ENCODE measurements around the gene PHGDH. TPM values are rescaled to one million over a fixed set of nuclear protein-coding genes. Genes with fewer than 3 reads are reported as not detected.

The PHGDH gene
- total RNA-seq, 1 donor from 2014 or later: 99.7 TPM

DNA sequence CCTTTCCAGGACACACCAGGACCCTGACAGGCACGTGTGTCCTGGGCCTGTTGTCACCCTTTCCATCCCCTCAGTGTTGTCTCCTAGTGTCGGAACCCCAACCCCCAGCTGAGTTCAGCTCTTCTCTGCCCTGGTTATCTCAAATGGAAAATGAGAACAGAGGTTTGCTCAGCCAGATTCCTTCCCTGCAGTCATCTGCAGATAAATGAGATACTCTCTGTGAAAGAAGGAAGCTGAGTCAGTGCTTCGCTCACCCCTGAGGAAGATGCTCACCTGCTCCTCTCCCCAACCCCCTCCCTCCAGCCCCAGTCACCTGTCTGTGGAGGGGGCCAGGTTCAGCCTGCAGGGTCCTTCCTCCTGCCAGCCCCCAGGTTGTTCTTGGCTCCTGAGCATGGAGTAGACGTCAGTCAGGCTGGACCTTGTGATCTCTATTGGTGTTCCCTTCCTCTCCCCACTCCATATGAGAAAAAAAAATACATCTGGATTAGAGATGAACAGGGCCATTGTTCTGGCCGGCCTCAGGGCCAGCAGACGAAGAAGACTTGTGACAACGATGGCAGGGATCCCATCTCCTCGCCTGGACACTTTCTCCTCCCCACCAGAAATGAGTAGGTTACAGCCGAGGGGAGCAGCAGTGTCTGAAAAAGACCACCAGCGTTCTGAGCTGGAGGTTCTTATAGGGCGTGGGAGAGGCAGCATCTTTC, 20.9 kb downstream of the PHGDH start:
- DNase-seq: no peak

DNA sequence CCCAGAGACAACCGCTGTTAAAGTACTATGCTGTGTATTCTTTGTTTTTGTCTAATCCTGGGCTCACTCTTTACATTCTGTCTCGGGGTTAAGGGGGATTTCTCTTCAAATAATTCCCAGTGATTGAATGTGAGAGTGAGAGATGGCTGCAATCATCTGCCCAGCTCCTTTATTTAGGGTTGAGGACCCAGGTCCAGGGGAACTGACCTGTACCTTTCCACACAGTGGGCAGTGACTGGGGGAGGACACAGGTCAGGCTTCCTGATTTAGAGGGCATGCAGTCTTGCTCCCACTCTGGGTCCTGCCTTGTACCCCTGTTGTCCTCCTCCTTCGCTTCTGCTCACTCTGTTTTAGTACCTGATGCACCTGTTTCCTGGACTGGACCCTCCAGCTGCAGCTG, 22.0 kb downstream of the PHGDH start:
- no peak for DNase-seq

DNA sequence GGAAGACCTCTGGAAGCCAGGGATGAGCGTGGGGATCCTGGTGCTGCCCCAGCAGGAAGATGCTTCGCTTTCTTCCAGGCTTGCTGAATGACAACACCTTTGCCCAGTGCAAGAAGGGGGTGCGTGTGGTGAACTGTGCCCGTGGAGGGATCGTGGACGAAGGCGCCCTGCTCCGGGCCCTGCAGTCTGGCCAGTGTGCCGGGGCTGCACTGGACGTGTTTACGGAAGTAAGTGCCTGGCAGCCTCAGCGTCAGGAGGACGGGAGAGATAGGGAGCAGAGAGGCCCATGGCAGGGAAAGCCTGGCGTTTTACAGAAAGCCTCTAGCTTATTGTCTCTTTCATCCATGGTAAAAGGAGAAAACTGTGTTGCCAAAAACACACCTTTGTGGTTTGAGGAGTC, 23.5 kb downstream of the PHGDH start:
- no peak for DNase-seq

DNA sequence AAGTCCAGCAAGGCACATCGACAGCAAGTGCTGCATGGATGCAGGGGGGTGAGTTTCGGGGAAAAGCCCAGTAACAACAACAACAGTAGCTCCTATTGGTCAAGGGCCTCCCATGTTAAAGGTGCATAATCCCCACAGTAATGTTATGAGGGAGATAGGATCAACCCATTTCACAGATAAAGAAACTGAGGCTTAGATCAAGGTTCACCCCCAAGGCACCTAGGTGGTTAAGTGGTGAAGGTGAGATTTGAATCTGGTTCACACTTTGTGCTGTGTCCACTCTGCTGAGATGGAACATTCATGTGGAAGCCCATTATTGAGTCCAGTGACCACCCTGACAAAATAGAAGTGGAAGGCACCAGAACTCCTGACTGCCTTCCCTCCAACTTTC, 24.9 kb downstream of the PHGDH start:
- no peak for DNase-seq

DNA sequence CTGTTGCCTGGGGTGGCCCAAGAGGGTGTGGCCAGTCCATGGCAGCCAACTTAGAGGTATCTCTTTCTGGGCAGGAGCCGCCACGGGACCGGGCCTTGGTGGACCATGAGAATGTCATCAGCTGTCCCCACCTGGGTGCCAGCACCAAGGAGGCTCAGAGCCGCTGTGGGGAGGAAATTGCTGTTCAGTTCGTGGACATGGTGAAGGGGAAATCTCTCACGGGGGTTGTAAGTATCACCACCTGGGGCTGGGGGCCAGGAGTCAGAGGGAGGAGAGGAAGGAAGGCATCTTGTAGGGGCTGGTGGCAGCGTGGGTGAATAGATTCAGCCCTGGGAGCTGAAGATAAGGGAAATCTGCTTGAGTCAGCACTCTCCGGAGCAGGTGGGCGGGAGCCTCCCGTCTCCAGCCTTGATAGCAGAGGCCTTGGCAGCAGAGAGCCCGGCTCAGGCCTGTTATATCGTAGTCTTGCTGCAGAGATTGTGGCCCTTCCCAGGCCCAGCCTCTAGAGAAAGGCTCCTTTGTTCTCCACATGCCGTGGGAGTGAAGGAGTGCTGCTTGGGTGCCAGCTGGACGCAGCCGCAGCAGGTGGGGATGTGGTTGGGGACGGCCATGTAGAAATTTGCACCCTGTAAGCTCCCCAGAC, 25.4 kb downstream of the PHGDH start:
- no peak for DNase-seq

DNA sequence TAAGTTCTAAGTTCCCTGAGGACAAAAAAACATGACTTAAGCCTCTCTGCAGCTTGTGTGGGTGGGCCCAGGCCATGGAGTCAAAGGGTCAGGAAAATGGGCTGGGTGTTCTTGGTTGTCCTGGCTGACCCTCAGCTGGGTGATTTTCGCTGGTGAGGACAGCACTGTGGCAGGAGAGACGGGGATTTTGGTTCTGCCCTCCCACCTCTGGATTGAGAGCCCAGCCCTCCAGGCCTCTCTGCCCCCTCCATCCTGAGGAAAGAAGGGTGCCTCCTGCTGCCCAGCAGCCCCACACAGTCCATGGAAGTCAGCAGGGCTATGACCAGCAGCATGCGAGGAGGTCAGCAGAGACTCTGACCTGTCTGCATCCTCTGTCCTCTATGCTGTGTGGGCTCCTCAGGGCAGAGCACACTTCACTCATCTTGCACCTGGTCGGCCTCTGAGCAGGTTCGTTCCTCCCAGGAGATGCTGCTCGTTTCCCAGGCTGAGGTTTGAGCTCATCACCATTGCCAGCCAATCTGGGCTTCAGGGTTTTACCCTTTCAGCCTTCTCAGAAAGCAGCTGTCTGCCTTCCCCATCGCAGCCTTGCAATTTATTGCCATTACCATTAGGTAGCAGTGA, 26.5 kb downstream of the PHGDH start:
- DNase-seq: no peak

DNA sequence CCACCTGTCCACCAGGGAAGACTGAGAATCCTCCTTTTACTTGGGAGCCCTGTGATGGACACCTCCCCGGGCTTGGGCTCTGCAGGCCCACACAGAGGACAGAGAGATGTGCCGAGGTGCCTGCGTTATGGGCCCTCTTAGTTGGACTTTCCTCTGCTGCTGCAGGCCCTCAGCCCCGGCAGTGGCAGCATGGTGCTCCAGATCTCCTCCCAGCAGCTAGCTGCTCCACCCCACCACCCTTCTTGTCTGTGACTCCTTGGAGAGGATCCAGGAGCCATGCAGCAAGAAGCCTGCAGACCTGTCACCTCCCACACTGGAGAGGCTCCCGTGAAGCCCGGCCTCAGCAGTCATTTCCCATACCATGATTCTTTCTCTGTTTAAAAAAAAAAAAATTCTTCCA, 27.4 kb downstream of the PHGDH start:
- DNase-seq: no peak

DNA sequence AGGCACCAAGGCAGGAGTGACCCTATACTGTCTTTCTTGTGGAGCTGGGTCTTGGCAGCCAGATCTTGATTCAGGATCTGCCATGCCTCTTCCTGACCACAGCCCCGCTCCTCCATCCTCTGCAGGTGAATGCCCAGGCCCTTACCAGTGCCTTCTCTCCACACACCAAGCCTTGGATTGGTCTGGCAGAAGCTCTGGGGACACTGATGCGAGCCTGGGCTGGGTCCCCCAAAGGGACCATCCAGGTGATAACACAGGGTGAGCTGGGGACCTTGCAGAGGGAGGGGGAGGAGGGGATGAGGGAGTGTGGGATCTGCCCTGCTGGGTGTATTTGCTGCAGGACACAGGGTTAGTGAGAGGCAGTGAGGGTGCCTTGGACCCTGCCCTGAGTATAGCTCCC, 28.5 kb downstream of the PHGDH start:
- DNase-seq: no peak

DNA sequence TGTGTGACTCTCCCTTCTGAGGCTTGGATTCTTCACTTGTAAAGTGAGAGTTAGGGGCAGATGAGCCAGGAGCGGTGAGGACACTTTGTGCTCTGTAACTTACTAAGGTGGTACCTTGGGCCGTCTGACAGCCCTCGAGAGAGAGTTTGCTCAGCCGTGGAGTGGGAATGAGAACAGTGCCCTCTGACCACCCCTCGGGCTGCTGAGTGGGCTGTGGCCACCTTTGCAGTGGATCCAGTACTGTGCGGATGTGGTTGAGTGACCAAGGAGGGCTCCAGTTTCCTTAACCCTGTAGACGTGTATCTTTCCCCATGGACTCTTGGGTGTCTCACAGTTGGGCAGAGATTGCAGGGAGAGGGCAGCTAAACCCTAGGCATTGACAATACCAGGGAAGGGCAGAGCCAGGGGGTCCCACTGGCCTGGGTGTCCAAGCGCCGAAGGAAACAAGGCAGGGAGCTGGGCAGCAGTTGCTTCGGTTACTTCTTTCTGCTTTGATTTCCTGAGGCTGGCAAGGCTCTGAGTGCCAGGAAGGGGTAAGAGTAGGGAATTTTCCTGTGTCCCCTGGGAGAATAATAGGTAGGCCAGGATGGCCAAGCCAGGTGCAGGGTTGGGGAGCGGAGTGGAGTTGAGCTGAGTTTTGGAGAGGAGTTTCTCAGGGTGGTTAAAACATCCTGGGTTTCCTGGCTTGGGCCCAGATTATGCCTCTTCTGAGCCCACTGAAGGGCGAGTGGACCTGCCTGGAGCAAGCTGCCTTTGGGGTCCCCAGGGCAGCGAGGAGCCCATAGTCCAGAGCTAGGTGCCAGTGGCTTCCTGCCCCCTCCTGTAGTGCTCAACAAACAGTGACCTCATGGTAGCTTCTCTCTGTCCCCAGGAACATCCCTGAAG, 29.4 kb downstream of the PHGDH start:
- no peak for DNase-seq

DNA sequence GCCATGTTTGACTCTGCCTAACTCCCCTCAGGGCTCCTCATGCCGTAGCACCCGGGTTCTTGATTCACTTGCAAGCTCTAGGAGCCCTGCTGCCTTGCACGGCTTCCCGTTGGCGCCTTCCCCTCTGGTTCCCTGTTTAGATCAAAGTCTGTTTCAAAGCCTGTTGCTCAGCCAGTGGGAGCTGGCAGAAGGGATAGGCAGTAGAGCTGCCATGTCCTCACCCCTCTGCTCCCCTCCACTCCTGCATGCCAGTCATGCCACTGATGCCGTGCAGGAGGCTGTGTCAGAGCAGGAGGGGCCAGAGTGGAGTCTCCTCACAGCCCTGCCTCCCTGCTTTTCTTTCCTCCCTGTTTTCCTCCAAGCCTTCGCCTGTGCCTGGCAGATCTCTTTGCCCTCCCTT, 30.5 kb downstream of the PHGDH start:
- DNase-seq: no peak

DNA sequence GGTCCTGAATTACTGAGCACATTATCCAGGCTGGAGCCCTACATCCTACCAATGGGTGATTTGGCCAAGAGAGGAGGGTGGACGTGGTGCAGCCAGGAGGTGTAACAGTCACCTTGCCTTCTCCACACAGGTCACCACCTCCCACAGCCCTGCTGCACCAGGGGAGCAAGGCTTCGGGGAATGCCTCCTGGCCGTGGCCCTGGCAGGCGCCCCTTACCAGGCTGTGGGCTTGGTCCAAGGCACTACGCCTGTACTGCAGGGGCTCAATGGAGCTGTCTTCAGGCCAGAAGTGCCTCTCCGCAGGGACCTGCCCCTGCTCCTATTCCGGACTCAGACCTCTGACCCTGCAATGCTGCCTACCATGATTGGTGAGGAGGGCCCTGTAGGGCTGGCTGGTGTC, 30.9 kb downstream of the PHGDH start:
- no peak for DNase-seq

DNA sequence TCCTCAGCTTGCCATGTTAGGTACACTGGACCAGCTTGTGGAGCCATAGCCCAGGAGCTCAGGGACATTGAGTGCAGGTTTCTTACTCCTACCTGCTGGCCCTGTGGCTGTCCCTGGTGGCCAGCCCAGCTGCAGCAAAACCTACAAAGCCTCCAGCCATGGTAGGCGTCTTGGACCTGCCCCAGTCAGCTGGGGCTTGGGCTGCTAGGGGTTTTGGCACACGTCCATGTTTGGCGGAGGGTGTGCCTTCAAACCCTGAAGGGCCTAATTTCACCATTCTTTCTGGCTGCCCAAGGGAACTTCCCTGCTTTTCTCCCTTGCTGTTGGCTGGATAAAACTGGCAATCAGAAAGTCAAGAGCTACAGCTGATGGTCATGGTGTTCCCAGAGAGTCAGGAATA, 31.6 kb downstream of the PHGDH start:
- no peak for DNase-seq

DNA sequence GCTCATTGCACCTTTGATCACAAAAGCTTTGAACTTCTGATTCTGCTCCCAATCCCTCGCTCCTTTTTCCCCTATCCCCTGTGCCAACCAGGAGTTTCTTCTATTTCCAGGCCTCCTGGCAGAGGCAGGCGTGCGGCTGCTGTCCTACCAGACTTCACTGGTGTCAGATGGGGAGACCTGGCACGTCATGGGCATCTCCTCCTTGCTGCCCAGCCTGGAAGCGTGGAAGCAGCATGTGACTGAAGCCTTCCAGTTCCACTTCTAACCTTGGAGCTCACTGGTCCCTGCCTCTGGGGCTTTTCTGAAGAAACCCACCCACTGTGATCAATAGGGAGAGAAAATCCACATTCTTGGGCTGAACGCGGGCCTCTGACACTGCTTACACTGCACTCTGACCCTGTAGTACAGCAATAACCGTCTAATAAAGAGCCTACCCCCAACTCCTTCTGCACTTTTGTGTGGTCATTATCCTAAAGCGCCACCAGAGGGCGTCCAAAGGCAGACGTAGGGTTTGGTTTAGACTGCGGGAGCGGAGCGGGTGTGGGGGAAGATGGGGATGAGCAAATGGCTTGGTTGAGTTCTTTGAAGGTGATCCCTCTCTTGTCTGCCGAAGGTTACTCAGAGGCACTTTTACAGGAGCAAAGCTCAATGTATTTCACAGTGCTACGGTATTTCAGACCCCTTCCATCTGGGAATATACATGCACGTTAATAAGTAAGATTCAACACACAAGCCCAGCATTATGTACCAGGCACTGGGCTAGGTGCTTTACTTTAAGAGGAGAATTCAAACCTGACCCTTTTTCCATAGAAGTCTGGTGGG, 32.3 kb downstream of the PHGDH start:
- peak; percentile 31 for DNase-seq

DNA sequence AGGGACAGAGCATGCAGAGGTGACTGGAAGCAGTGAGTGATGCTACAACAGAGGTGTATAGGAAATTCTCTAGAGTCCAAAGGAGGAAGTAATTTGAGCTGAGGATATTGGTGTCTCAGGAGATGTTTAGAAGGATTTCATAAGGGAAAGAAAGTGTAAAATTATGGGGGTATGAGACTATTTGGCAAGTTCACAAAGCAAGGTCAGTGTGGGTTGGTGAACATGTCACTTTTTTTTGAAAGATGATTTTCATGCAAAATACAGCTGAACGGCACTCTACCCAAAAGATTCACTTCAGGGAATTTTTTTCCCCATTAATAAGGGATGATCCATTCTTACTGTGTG, 32.8 kb downstream of the PHGDH start:
- no peak for DNase-seq

DNA sequence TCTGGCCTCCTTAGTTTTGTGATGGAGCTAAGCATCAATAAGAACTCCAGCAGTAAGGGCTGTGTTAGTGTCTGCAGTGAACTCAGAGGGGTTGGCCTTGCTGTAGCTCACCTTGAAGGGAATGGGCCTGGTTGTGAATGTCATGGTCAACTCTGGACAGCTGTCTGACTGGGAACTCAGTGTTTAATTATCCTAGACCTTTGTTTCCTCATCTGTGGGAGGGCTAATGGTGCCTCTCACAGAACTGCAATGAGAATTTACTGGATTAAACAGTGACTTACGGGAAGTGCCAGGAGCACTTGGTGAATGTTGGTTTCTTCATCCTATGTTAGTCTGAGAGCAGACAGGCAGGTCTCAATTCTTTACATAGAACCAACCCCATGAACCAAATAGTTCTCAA, 33.3 kb downstream of the PHGDH start:
- no peak for DNase-seq

DNA sequence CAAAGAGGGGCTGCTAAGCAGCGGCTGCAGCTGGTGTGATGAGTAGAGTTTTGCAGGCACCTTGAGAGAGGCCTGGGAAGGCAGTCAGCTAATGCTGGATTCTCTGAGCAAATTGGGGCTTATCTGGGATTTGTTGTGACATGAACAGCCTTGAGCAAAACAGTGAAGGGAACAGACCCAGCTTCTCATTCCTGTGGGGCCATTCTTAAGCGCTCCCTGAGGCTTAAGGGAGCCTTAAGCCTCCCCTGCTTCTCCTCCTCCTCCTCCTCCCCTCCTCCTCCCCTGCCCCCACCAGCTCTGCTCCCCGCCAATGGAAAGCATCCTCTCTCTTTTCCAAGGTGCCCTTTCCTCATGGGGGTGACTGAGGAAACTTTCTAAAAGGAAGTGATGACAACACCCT, 35.7 kb downstream of the PHGDH start:
- no peak for DNase-seq

DNA sequence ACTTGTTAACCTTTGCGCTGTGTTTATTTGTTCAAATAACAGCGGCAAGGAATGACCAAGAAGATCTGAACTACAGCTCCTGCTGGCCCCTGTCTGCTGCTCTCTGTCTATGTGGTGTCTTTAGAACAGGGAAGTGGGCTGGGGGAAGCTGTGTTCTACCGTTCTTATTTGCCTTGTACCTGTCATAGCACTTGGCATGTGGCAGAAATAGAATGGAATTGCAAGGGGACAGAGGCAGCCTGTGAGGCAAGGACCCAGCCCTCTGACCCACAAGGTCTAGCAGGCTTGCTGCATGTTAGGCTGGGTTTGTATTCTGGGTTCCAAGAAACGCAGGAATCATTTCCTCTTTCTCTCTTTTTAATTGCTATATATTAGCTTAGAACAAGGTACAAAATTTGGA, 36.3 kb downstream of the PHGDH start:
- no peak for DNase-seq

DNA sequence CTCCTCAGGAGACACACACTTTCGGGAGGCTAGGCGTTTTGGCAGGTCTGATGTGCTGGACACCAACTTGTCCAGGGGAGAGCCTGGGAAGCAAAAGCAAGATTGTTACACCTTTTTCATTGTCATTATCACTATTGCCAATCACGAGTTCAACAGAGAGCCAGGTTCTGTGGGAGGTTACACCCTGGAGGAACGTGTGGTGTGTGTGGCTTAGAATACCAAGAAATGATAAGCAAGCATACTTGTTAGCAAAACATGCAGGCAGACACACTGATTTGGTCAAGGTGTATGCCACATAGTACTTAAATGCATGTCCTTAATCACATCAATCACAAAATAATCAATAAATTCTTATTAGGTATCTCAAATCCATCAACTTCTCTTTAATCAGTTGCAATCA, 40.9 kb downstream of the PHGDH start:
- no peak for DNase-seq

DNA sequence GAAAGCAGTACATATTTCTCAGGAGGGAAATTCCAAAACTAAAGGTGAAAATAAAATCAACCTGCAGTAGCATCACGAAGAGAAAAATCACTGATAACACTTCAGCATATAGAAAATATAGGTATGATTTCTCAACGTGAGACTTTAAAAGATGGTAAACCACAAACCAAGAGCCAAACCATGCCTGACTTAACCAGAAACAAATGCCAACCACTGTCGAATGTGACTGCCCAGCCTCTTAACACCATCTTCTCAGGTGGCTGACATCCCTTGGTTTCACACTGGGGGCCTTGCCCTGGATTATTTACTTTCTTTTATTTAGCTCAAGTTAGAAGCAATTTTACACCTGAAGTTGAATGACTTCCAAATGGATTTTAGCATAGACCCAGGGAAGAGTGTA, 46.9 kb downstream of the PHGDH start:
- no peak for DNase-seq

DNA sequence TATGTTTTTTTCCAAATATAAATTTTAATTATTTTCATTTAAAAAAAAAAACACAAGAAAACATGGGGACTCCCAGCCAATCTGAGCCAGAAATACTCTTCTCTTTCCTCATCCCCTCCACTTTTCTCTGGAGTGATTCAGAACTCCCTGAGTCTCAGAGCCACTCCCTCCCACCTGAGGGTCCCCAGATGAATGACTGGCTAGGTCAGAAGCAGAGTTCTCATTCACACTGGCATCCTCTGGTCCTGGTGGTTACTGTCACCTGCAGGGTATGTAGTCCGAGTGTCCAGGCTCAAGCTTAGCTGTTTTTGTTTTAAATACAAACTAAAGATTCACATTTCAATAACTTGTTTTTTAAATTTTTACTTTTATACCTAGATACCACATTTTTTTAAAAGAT, 50.7 kb downstream of the PHGDH start:
- no peak for DNase-seq

DNA sequence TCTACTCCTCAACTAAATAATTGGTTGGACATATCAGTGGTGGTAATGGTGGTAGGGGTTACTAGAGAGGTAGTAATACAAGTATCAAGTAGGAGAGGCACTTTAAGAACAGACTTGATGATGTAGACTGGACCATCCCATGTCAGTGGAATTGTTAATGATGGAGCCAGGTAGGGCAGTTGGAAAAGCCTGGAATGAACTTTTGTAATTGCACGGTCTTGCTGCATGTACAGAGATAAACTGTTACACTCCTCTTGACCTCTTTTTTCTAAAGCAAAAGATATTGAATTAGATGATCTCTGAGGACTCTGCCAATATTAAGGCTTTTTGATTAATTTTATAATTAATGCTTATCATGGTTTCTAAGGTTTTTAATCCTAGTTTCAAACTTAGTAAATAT, 51.2 kb downstream of the PHGDH start:
- no peak for DNase-seq

DNA sequence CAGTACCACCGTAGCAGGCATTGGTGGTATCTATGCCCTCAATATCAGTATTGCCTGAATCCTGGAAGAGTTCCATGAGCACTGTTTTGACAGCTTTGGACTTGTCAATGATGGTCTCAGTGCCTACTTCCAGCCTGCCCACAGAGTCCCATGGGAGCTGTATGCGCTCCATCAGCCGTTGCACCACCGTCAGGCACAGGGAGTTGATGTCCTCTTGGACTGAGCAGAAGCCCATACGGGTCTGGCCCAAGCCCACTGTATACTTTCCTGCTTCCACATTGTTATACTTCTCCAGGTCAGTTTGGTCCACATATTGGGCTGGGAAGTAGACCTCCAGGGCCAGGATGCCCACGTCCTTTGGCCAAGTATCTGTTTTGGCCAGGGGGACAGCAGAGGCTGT, 52.5 kb downstream of the PHGDH start:
- DNase-seq: no peak

Measured in skin of body (tissue), 2 donors.